CD4-positive, alpha-beta memory T cell (primary cell): ENCODE data around the gene PIGS. TPM values are rescaled to one million over a fixed set of nuclear protein-coding genes. Genes with fewer than 3 reads are reported as not detected.

Experiments used
- CTCF ChIA-PET: fragments of 350-600 bp; sonication (Branson Sonifier 250); formaldehyde crosslinking; loops from one replicate; lab custom pipeline; 2021; ENCODE audit warnings: inconsistent platforms; ENCODE audit not compliant: partially characterized antibody; lab: Charles Lee
- POLR2A ChIA-PET: fragments of 350-600 bp; sonication (Branson Sonifier 250); formaldehyde crosslinking; loops from one replicate; lab custom pipeline; 2021; ENCODE audit not compliant: partially characterized antibody; lab: Charles Lee
- DNase-seq, 5 donors: peaks; one replicate each; pipeline versions ENCODE4 v3.0.0 to v3.0.0-alpha.2; 2020 to 2022; ENCODE audit warnings: mixed read lengths in 1 of 5
- H3K27ac ChIP-seq: one replicate; pipeline ENCODE4 v1.7.0; 2013; ENCODE audit warnings: low read depth, low read length
- H3K27me3 ChIP-seq: 2 replicates; pipeline ENCODE4 v1.7.0; 2013; ENCODE audit warnings: mild to moderate bottlenecking, low read length, moderate library complexity; ENCODE audit not compliant: insufficient read depth
- H3K36me3 ChIP-seq: 2 replicates; pipeline ENCODE4 v1.7.0; 2013; ENCODE audit warnings: mild to moderate bottlenecking, low read length, moderate library complexity; ENCODE audit not compliant: insufficient read depth
- H3K4me1 ChIP-seq: 2 replicates; pipeline ENCODE4 v1.7.0; 2013; ENCODE audit warnings: mild to moderate bottlenecking, low read length, moderate library complexity; ENCODE audit not compliant: insufficient read depth
- H3K4me3 ChIP-seq, 2 donors: one replicate each; pipeline ENCODE4 v1.7.0; 2013; ENCODE audit warnings: low read length in 2 of 2, mild to moderate bottlenecking in 1 of 2
- H3K9me3 ChIP-seq, 2 donors: one replicate each; pipeline ENCODE4 v1.7.0; 2013; ENCODE audit warnings: low read length in 2 of 2, control low read depth in 1 of 2; ENCODE audit not compliant: control insufficient read depth in 1 of 2
- H3K27ac Mint-ChIP-seq, 7 donors: one replicate each; pipeline ENCODE4 v1.8.0; 2020 to 2021; ENCODE audit warnings: mixed read lengths in 7 of 7, mild to moderate bottlenecking in 6 of 7, inconsistent platforms in 3 of 7, moderate library complexity in 3 of 7
- H3K27me3 Mint-ChIP-seq, 2 donors: one replicate each; pipeline ENCODE4 v1.8.0; 2020 to 2021; ENCODE audit warnings: mixed read lengths in 2 of 2
- H3K36me3 Mint-ChIP-seq, 2 donors: one replicate each; pipeline ENCODE4 v1.8.0; 2020 to 2021; ENCODE audit warnings: mixed read lengths in 2 of 2, inconsistent platforms in 1 of 2, mild to moderate bottlenecking in 1 of 2
- H3K4me1 Mint-ChIP-seq, 4 donors: one replicate each; pipeline ENCODE4 v1.8.0; 2020 to 2021; ENCODE audit warnings: mixed read lengths in 4 of 4, mild to moderate bottlenecking in 1 of 4
- H3K4me3 Mint-ChIP-seq, 8 donors: one replicate each; pipeline ENCODE4 v1.8.0; 2020 to 2021; ENCODE audit warnings: mixed read lengths in 8 of 8, mild to moderate bottlenecking in 7 of 8, moderate library complexity in 6 of 8, inconsistent platforms in 3 of 8
- H3K9me3 Mint-ChIP-seq, 8 donors: one replicate each; pipeline ENCODE4 v1.8.0; 2020 to 2021; ENCODE audit warnings: mixed read lengths in 8 of 8, mild to moderate bottlenecking in 5 of 8, inconsistent platforms in 3 of 8, moderate library complexity in 1 of 8
- intact Hi-C: fragments of 100-400 bp; cut with micrococcal nuclease; formaldehyde crosslinking; loops from one replicate; pipeline ENCODE4 v1.15.1; 2023
- polyA plus RNA-seq, 2 donors: library from polyadenylated mRNA; unstranded; fragments of 300-500 nt; fragmentation: Illumina TruSeq; gene quantifications; one replicate each; pipeline ENCODE4 v1.2.3, GENCODE V29; 2021
- total RNA-seq, 2 experiments: library from RNA; stranded (reverse); gene quantifications; one replicate each; pipeline ENCODE4 v1.2.3, GENCODE V29; 2021

PIGS gene
- total and polyA plus RNA-seq, 4 experiments from 2014 or later: 57.3 to 69.8 (median 58.1) TPM

DNA sequence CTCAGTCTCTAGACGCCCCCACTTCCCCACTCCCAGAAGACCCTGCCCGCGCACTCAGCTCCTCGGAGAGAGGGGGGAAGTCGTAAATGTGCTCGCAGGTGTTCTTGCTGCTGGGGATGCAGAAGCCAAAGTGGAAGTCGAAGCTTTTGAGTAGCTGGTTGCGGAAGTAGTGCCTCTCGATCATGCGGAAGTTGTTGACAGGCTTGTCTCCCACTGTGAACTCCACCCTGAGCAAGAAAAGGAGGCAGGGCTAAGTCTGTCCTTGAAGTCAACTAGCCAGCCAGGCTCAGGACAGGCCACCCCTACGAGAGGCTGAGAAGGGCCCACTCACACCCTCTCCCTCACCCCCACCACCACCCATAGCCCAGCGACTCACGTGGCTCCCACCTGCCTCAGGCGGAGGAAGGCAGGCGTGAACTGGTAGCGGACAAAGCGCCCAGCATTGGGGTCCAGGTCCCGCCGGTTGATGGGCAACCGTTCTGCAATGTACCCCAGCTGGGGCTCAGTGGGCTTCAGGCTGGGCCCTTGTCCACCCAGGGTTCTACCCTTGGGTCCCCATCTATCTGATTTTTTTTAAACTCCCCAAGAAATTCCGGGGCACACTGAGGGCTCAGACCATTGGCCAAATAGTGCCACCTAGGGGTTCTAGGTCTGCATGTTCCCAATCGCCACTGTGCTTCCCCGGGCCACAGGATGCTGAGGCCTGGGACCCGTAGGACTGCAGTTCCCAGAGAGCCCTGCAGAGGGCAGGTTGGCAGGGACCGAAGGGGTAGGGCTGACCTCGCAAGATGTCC lies 23.5 kb downstream of the PIGS start:
- peak overlapping the region; percentile 84 for H3K27ac ChIP-seq
- H3K9me3 Mint-ChIP-seq: no peaks in the 10 kb centered on the region
- ChIA-PET POLR2A (interaction anchor here (1.6 to 5.9 kb wide), 4 partner anchors 23 to 114 kb away, joined by 3 to 48 read pairs (median 32); partner anchors contain the start of genes ALDOC, PIGS, SDF2 and SPAG5), CTCF (interaction anchor here (1.0 to 4.7 kb wide), 8 partner anchors 8 to 128 kb away, joined by 3 to 36 read pairs (median 8); partner anchors contain the start of genes PIGS and RSKR)
- peak overlapping the region in 6 of 8 donors; percentile 5 to 85 (median 28) for H3K4me3 Mint-ChIP-seq
- intact Hi-C loops: loop anchor here (1.0 kb wide), 3 partner anchors 51 to 65 kb away; partner anchors contain the start of gene SPAG5
- H3K36me3 ChIP-seq: peaks cover 10% of the 10 kb centered on the region
- H3K4me1 Mint-ChIP-seq: peaks cover 42 to 55% (median 46%) of the 10 kb centered on the region in 4 donors
- H3K9me3 ChIP-seq: no peaks in the 10 kb centered on the region
- no peaks in the 10 kb centered on the region for H3K27me3 Mint-ChIP-seq
- no peaks in the 10 kb centered on the region for H3K27me3 ChIP-seq
- peak; percentile 36 to 55 (median 40) for DNase-seq
- H3K36me3 Mint-ChIP-seq: peaks cover 4 to 16% of the 10 kb centered on the region in 2 donors
- peaks cover 45% of the 10 kb centered on the region for H3K4me1 ChIP-seq
- H3K4me3 ChIP-seq: no peak overlapping the region
- peak overlapping the region; percentile 94 to 98 (median 96) for H3K27ac Mint-ChIP-seq

DNA sequence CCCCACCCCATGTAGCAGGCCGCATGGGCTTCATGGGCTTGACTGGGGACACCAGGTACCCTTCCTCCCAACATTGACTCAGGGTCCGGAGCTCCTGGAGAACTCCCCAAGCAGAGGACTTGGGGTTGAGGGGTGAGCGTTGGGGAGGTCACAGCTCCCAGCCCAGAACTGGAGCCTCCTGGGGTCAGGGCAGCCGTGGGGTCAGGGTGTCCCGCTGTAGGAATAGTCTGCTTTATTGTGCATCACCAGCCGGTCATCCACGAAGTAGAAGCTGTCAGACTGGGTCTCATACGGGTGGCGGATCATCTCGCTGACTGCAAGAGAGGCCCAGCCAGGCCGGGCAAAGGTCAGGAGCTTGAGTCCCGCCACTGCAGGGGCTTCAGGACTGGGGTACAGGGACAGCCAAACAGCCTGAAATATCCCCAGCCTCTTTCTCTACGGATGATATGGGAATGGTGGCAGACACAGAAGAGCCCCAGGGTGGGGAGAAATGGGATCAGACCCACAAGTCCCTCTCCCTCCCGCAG lies 24.2 kb downstream of the PIGS start:
- DNase-seq: no peak
- Mint-ChIP-seq H3K36me3 (peaks cover 4 to 13% of the 10 kb centered on the region in 2 donors), H3K9me3 (no peaks in the 10 kb centered on the region), H3K27me3 (no peaks in the 10 kb centered on the region), H3K4me3 (no peak overlapping the region), H3K4me1 (peaks cover 40 to 52% (median 43%) of the 10 kb centered on the region in 4 donors), H3K27ac (peak overlapping the region in 4 of 7 donors; percentile 10 to 94 (median 90))
- intact Hi-C loops: no loop called here
- Histone ChIP-seq H3K4me3 (no peak overlapping the region), H3K36me3 (peaks cover 10% of the 10 kb centered on the region), H3K27ac (peak overlapping the region; percentile 84), H3K27me3 (no peaks in the 10 kb centered on the region), H3K9me3 (no peaks in the 10 kb centered on the region), H3K4me1 (peaks cover 42% of the 10 kb centered on the region)
- ChIA-PET CTCF (interaction anchor here (1.0 to 4.7 kb wide), 6 partner anchors 10 to 128 kb away, joined by 3 to 36 read pairs (median 8); partner anchors contain the start of genes PIGS and RSKR), POLR2A (interaction anchor here (1.6 to 5.9 kb wide), 4 partner anchors 23 to 115 kb away, joined by 3 to 48 read pairs (median 32); partner anchors contain the start of genes ALDOC, PIGS, SDF2 and SPAG5)

DNA sequence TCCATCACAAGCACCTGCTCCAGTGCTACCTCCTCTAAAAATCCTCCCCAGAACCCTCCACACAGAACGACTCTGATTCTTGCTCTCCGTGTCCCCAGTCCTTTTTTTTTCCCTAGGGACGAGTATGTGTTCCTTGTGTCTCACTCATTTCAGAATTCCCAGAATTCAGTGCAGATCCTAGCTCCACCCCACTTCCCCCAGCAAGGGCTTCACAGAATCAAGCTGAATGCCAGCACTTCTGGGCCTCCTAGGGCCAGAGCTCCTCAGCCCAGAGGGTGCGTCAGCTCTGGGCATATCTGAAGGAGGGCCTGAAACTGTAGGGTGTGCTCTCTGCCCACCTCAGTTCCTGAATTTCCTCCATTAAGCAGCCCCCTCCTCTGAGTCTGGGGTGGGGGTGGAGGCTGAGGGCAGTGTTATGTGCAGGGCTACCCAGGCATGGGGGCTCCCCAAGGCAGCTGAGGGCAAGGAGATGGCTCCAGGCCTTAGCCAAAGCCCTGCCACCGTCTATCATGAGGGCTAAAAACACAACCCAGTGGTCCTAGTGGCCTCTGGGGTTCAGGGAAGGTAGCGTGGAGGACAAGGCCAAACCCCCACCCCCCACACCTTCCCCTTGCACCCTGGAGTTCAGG lies 25.4 kb downstream of the PIGS start:
- Histone ChIP-seq H3K9me3 (no peaks in the 10 kb centered on the region), H3K36me3 (peaks cover 10% of the 10 kb centered on the region), H3K27ac (no peak overlapping the region), H3K27me3 (no peaks in the 10 kb centered on the region), H3K4me1 (peaks cover 32% of the 10 kb centered on the region), H3K4me3 (no peak overlapping the region)
- Mint-ChIP-seq H3K9me3 (no peaks in the 10 kb centered on the region), H3K4me3 (no peak overlapping the region), H3K4me1 (peaks cover 30 to 41% (median 33%) of the 10 kb centered on the region in 4 donors), H3K27me3 (no peaks in the 10 kb centered on the region), H3K36me3 (peaks cover 4 to 6% of the 10 kb centered on the region in 2 donors), H3K27ac (peak overlapping the region in 4 of 7 donors; percentile 39 to 74 (median 46))
- POLR2A ChIA-PET: interaction anchor here (5.9 kb wide), 1 partner anchor 25 kb away, joined by 48 read pairs; the partner anchor contains the start of gene PIGS
- CTCF ChIA-PET: interaction anchor here (0.6 to 0.7 kb wide), 2 partner anchors 23 to 67 kb away, joined by 3 read pairs; no protein-coding TSS in a partner anchor
- no peak for DNase-seq
- intact Hi-C loops: no loop called here

DNA sequence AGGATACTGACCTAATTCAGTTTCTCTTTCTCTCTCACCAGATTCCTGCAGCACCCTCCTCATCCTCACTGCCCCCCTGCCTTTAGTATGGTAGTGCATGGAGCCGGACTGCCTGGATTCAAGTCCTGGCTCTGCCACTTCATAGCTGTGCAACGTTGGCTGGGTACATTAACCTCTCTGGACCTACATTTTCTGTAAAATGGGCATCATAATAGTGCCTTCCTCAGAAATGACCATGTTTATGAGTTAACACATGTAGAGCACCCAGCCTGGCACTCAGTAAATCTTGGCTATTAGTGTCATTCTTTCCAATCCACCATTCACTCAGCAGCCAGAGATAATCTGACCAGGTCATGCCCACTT lies 26.2 kb downstream of the PIGS start:
- no peaks in the 10 kb centered on the region for H3K27me3 ChIP-seq
- ChIA-PET POLR2A (no interaction called here), CTCF (interaction anchor here (0.6 kb wide), 1 partner anchor 24 kb away, joined by 3 read pairs; no protein-coding TSS in a partner anchor)
- peaks cover 10% of the 10 kb centered on the region for H3K36me3 ChIP-seq
- H3K27ac ChIP-seq: no peak overlapping the region
- H3K9me3 ChIP-seq: no peaks in the 10 kb centered on the region
- Mint-ChIP-seq H3K4me3 (no peak overlapping the region), H3K27me3 (no peaks in the 10 kb centered on the region), H3K4me1 (peaks cover 23 to 33% (median 26%) of the 10 kb centered on the region in 4 donors), H3K27ac (peak overlapping the region in 5 of 7 donors; percentile 3 to 88 (median 42)), H3K9me3 (no peaks in the 10 kb centered on the region), H3K36me3 (peaks cover 4 to 6% of the 10 kb centered on the region in 2 donors)
- H3K4me1 ChIP-seq: peaks cover 24% of the 10 kb centered on the region
- DNase-seq: no peak
- no peak overlapping the region for H3K4me3 ChIP-seq
- intact Hi-C loops: no loop called here

DNA sequence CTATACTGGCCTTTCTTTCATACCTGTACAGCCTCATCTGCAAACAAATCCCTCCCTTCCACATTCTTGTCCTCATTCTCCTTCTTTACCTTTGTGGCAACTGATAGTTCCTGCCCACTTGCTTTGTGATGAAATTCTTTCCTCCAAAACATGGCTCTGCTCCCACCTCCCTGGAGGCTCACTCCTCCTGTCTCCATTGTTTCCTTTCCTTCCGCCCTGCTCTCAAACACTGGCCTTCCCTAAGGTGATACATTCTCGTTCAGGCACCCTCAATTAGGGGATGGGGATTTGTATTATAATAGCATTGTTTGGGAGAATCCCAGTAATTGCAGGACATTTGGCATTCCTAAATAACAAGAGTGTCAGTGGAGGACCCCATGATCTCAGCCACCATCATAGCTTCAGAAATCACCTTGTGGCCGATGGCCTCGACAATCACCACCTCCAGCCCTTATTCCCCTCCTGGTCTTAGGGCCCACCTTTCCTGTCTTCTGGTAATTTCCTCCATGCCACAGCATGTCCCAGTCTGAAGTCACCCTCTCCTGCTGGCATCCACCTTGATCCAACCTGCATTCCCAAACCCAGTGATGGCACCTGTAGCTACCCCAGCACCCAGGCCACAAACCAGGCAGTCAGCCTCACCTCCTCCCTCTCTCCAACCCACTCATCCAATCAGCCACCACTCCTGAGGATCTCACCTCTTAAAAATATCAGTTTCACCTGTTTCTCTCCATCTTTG lies 26.8 kb downstream of the PIGS start:
- no peaks in the 10 kb centered on the region for H3K27me3 Mint-ChIP-seq
- ChIA-PET POLR2A (no interaction called here), CTCF (no interaction called here)
- no peaks in the 10 kb centered on the region for H3K9me3 Mint-ChIP-seq
- no peak overlapping the region for H3K4me3 Mint-ChIP-seq
- no peaks in the 10 kb centered on the region for H3K9me3 ChIP-seq
- peak overlapping the region in 3 of 7 donors; percentile 3 to 88 (median 42) for H3K27ac Mint-ChIP-seq
- H3K27ac ChIP-seq: no peak overlapping the region
- no peak overlapping the region for H3K4me3 ChIP-seq
- H3K4me1 ChIP-seq: peaks cover 18% of the 10 kb centered on the region
- H3K4me1 Mint-ChIP-seq: peaks cover 18 to 28% (median 20%) of the 10 kb centered on the region in 4 donors
- H3K36me3 Mint-ChIP-seq: peaks cover 4% of the 10 kb centered on the region in 2 donors
- H3K27me3 ChIP-seq: no peaks in the 10 kb centered on the region
- no peak for DNase-seq
- peaks cover 10% of the 10 kb centered on the region for H3K36me3 ChIP-seq
- intact Hi-C loops: loop anchor here (5.0 kb wide), 1 partner anchor 312 kb away; no protein-coding TSS in a partner anchor

DNA sequence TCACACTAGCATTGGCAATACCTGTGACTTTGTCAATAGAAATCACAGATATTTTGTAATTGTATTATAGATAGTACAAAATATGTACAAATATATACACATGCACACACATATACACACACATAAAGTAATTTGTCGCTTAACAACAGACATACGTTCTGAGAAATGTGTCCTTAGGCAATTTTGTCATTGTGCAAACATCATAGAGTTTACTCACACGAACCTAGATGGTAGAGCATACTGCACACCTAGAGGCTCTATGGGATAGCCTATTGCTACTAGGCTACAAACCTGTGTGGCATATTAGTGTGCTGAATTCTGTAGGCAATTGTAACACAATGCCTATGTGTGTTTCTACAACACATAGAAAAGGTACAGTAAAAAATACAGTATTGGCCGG lies 29.9 kb downstream of the PIGS start:
- H3K27ac Mint-ChIP-seq: no peak overlapping the region
- no peaks in the 10 kb centered on the region for H3K27me3 Mint-ChIP-seq
- intact Hi-C loops: loop anchor here (2.0 to 5.0 kb wide), 2 partner anchors 47 to 309 kb away; no protein-coding TSS in a partner anchor
- no peaks in the 10 kb centered on the region for H3K27me3 ChIP-seq
- no peaks in the 10 kb centered on the region for H3K4me1 ChIP-seq
- H3K9me3 ChIP-seq: no peaks in the 10 kb centered on the region
- POLR2A ChIA-PET: no interaction called here
- peaks cover 1% of the 10 kb centered on the region for H3K36me3 ChIP-seq
- CTCF ChIA-PET: interaction anchor here (0.8 to 1.7 kb wide), 3 partner anchors 30 to 70 kb away, joined by 3 to 9 read pairs (median 5); partner anchors contain the start of gene PIGS
- H3K27ac ChIP-seq: no peak overlapping the region
- no peak overlapping the region for H3K4me3 ChIP-seq
- peaks cover 0 to 4% of the 10 kb centered on the region in 2 donors for H3K36me3 Mint-ChIP-seq
- peaks cover 0 to 6% (median 2%) of the 10 kb centered on the region in 4 donors for H3K4me1 Mint-ChIP-seq
- DNase-seq: no peak
- no peaks in the 10 kb centered on the region for H3K9me3 Mint-ChIP-seq
- no peak overlapping the region for H3K4me3 Mint-ChIP-seq
